Stomach (tissue), 9 donors: ENCODE data around the gene PLEKHF1. TPM values are rescaled to one million over a fixed set of nuclear protein-coding genes. Genes with fewer than 3 reads are reported as not detected.

Experiments used
- DNase-seq, 2 donors: peaks; one replicate each; pipeline versions ENCODE4 v3.0.0 to v3.0.0-alpha.2; 2013 to 2019
- H3K27ac ChIP-seq, 5 donors: fragments of 200-600 bp in 4 of 5; sonication (generic) in 4 of 5; one replicate each; pipeline ENCODE4 v1.5.1; 2013 to 2019; ENCODE audit warnings: mild to moderate bottlenecking in 1 of 5, moderate library complexity in 1 of 5
- H3K27me3 ChIP-seq, 3 donors: fragments of 200-600 bp; sonication (generic); one replicate each; pipeline ENCODE4 v1.5.1; 2017 to 2019; ENCODE audit warnings: mixed run types in 1 of 3
- H3K36me3 ChIP-seq, 4 donors: fragments of 200-600 bp; sonication (generic); 1 replicate in 3 of 4; 2 replicates in 1 of 4; pipeline ENCODE4 v1.5.1; 2016 to 2019
- H3K4me1 ChIP-seq, 4 donors: fragments of 200-600 bp; sonication (generic); one replicate each; pipeline ENCODE4 v1.5.1; 2016 to 2019
- H3K4me3 ChIP-seq, 4 donors: fragments of 200-600 bp; sonication (generic) in 3 of 4; one replicate each; pipeline ENCODE4 v1.5.1; 2016 to 2019; ENCODE audit warnings: mild to moderate bottlenecking in 1 of 4
- H3K9me3 ChIP-seq, 4 donors: fragments of 200-600 bp; sonication (generic); one replicate each; pipeline ENCODE4 v1.5.1; 2016 to 2019
- CTCF ChIP-seq, 7 experiments: fragments of 450-650 bp in 4 of 7; fragments of 200-600 bp in 3 of 7; sonication (generic) in 3 of 7; IDR thresholded peaks; one replicate each; pipeline ENCODE4 v1.5.1; 2016 to 2019; ENCODE audit warnings: antibody characterized with exemption in 7 of 7, control low read depth in 2 of 7, mild to moderate bottlenecking in 1 of 7
- EP300 ChIP-seq: sonication (generic); formaldehyde crosslinking; IDR thresholded peaks from one replicate; pipeline ENCODE4 v1.6.1; 2017; ENCODE audit warnings: antibody characterized with exemption
- POLR2A ChIP-seq, 4 donors: fragments of 450-650 bp; IDR thresholded peaks; one replicate each; pipeline ENCODE4 v1.6.1; 2016; ENCODE audit warnings: antibody characterized with exemption in 4 of 4, control low read depth in 2 of 4, mild to moderate bottlenecking in 1 of 4, moderate library complexity in 1 of 4
- POLR2AphosphoS5 ChIP-seq, 3 donors: sonication (generic); formaldehyde crosslinking; IDR thresholded peaks; one replicate each; pipeline ENCODE4 v1.6.1; 2016; ENCODE audit warnings: antibody characterized with exemption in 3 of 3
- WGBS, 5 donors: extraction: QIAGEN DNeasy Blood & Tissue Kit in 3 of 5; methylation state at CpG; one replicate each; pipeline versions ENCODE4 v1.1.5 to v1.1.7; 2013 to 2018; 5-methylcytosine and 5-hydroxymethylcytosine counted together
- intact Hi-C: fragments of 100-400 bp; cut with DNase I; formaldehyde crosslinking; loops from one replicate; pipeline ENCODE4 v1.15.1; 2023; ENCODE audit warnings: low total_unique reads
- polyA plus RNA-seq, 3 donors: library from polyadenylated mRNA; stranded (reverse); fragments of 200-250 nt; gene quantifications; one replicate each; pipeline ENCODE4 v1.2.3, GENCODE V29; 2013
- total RNA-seq, 5 donors: library from RNA; depleted of rRNA; stranded (reverse); fragments of >200 nt; gene quantifications; one replicate each; pipeline versions ENCODE4 v1.1.0 to v1.2.3, GENCODE V29; 2014 to 2016
- donor health status: healthy with polysubstance abuse.
- donor health status: Bipolar disorder and iron deficiency.
- donor health status: healthy.

PLEKHF1 gene
- total and polyA plus RNA-seq, 8 donors = 1.8 to 13.6 (median 6.4) TPM

GRCh38 chr19:29618434-29618833 is 46.8 kb upstream of the PLEKHF1 start:
- peaks cover 21 to 35% (median 34%) of the 10 kb centered on the region in 4 donors for H3K36me3 ChIP-seq
- peaks cover 0 to 4% (median 0%) of the 10 kb centered on the region in 4 donors for H3K4me1 ChIP-seq
- H3K27me3 ChIP-seq = peaks cover 0 to 18% (median 0%) of the 10 kb centered on the region in 3 donors
- TF ChIP-seq EP300 = no peak
- no peak for TF ChIP-seq CTCF (IDR thresholded peaks at IDR 0.05)
- no peak for TF ChIP-seq POLR2A (IDR thresholded peaks at IDR 0.05)
- no peak for TF ChIP-seq POLR2AphosphoS5 (IDR thresholded peaks at IDR 0.05)
- intact Hi-C loops = no loop called here
- no peak overlapping the region for H3K4me3 ChIP-seq
- no peak for DNase-seq
- WGBS, 5 donors = 82 to 86% (median 83%) methylated on average over 7 of the region's 7 CpGs
- H3K9me3 ChIP-seq = no peaks in the 10 kb centered on the region
- no peak overlapping the region for H3K27ac ChIP-seq

GRCh38 chr19:29618871-29619270 is 46.4 kb upstream of the PLEKHF1 start:
- Histone ChIP-seq H3K9me3 (no peaks in the 10 kb centered on the region), H3K27me3 (peaks cover 0 to 18% (median 0%) of the 10 kb centered on the region in 3 donors), H3K27ac (no peak overlapping the region), H3K4me1 (peaks cover 0 to 4% (median 0%) of the 10 kb centered on the region in 4 donors), H3K36me3 (peaks cover 16 to 31% (median 29%) of the 10 kb centered on the region in 4 donors), H3K4me3 (no peak overlapping the region)
- no peak for TF ChIP-seq POLR2A (IDR thresholded peaks at IDR 0.05)
- no peak for TF ChIP-seq POLR2AphosphoS5 (IDR thresholded peaks at IDR 0.05)
- no peak for TF ChIP-seq CTCF (IDR thresholded peaks at IDR 0.05)
- no peak for TF ChIP-seq EP300
- intact Hi-C loops = no loop called here
- no peak for DNase-seq
- WGBS, 5 donors = 45 to 59% (median 50%) methylated on average over 6 to 7 of the region's 7 CpGs

- Histone ChIP-seq H3K36me3 (peaks cover 8 to 10% (median 9%) of the 10 kb centered on the region in 4 donors), H3K27me3 (peaks cover 0 to 18% (median 0%) of the 10 kb centered on the region in 3 donors), H3K4me3 (no peak overlapping the region), H3K9me3 (no peaks in the 10 kb centered on the region), H3K27ac (no peak overlapping the region), H3K4me1 (peaks cover 0 to 9% (median 3%) of the 10 kb centered on the region in 4 donors)
- WGBS, 5 donors = 50 to 70% (median 58%) methylated on average over 14 to 15 of the region's 15 CpGs
- intact Hi-C loops = no loop called here
- DNase-seq = no peak
- no peak for TF ChIP-seq POLR2A (IDR thresholded peaks at IDR 0.05)
- no peak for TF ChIP-seq POLR2AphosphoS5 (IDR thresholded peaks at IDR 0.05)
- TF ChIP-seq EP300 = no peak
These were observed 44.3 kb upstream of the PLEKHF1 start for GRCh38 chr19:29620931-29621351.

- intact Hi-C loops = no loop called here
- DNase-seq = no peak
- Histone ChIP-seq H3K27me3 (peaks cover 0 to 18% (median 0%) of the 10 kb centered on the region in 3 donors), H3K9me3 (no peaks in the 10 kb centered on the region), H3K4me1 (peaks cover 0 to 9% (median 3%) of the 10 kb centered on the region in 4 donors), H3K27ac (no peak overlapping the region), H3K4me3 (no peak overlapping the region), H3K36me3 (no peaks in the 10 kb centered on the region)
- no peak for TF ChIP-seq EP300
- no peak for TF ChIP-seq POLR2A (IDR thresholded peaks at IDR 0.05)
- no peak for TF ChIP-seq CTCF (IDR thresholded peaks at IDR 0.05)
- TF ChIP-seq POLR2AphosphoS5 (IDR thresholded peaks at IDR 0.05) = no peak
- 73 to 81% (median 78%) methylated on average over 20 to 23 of the region's 23 CpGs for WGBS, 5 donors
These were observed 42.8 kb upstream of the PLEKHF1 start for GRCh38 chr19:29622166-29623070.
